ENCODE measurements around the gene SNX27. TPM values are rescaled to one million over a fixed set of nuclear protein-coding genes. Genes with fewer than 3 reads are reported as not detected.

SNX27 gene
- total and polyA plus RNA-seq, 2 experiments from 2014 or later = 40.6 to 59.7 TPM

DNA sequence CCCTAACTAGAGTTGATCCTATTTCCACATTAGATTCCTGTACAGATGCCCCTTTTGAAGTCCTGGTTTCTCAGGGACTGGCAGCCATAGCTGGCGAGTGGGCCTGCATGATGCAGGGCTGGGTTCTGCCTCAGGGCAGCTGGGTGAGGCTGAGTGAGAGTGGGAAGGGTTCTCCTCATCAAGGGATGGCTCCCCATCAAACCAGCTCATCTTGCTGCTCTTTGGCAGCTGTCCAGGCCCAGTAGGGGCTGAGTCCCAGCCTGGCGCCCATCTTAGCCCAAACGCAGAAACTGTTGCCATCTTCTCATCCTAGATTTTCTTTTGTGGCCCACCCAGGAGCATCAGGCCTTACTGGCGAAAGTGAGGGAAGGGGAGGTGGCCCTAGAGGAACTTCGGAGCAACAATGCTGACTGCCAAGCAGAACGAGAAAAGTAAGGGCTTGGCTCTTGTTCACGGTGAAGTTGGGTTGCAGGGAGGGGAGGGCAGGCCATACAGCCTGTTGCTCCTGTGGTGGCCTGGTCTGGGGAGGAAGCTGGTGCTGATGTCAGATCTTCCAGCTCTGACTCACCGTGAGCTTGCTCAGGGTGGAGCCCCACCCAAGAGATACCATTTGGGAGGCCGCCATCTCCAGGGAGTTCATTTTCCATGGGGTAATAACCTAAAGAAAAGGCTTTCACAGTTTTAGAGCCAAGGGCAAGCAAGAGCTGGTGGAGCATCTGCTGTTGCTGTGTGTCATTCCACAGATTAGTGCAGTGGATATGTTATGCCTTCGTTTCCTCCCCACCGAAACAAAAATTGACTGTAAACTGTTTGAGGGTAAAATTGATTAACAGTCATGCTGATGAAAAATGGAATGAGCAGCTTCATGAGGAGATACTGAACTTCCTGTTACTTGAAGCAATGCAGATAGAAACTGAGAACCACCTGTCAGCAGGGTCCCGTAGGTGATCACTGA lies 37.0 kb upstream of the SNX27 start:
- no peak overlapping the region for H2AFZ ChIP-seq
- no peaks in the 10 kb centered on the region for H3K79me2 ChIP-seq (replicated peaks; ENCODE audit: insufficient read depth)
- no peak for DNase-seq (ENCODE audit: low spot score)
- no peaks in the 10 kb centered on the region for H3K9me3 Mint-ChIP-seq
- no peaks in the 10 kb centered on the region for H3K27me3 Mint-ChIP-seq (ENCODE audit: insufficient read depth, low read depth, poor library complexity)
- no peaks in the 10 kb centered on the region for H3K9me2 ChIP-seq (ENCODE audit: insufficient read depth)
- H4K20me1 ChIP-seq (replicated peaks; ENCODE audit: insufficient read depth) = no peaks in the 10 kb centered on the region
- ATAC-seq = no peak
- no peak overlapping the region for H3K4me3 Mint-ChIP-seq
- H3F3A ChIP-seq (replicated peaks; ENCODE audit: low read depth) = no peaks in the 10 kb centered on the region
- peaks cover 19% of the 10 kb centered on the region for H3K36me3 Mint-ChIP-seq (ENCODE audit: low read depth)
- no peak overlapping the region for H3K27ac ChIP-seq (ENCODE audit: low read depth)
- no peaks in the 10 kb centered on the region for H3K27me3 ChIP-seq (ENCODE audit: insufficient read depth)
- peaks cover 13% of the 10 kb centered on the region; the same call in 2 of the 3 replicates for H3K4me1 Mint-ChIP-seq
- TF ChIP-seq EZH2phosphoT487 (IDR thresholded peaks at IDR 0.05; ENCODE audit: unreplicated experiment) (no peak), EZH2 (IDR thresholded peaks at IDR 0.05; ENCODE audit: low read depth, unreplicated experiment) (no peak), JUNB (IDR thresholded peaks at IDR 0.05; ENCODE audit: unreplicated experiment) (no peak), POLR2AphosphoS5 (IDR thresholded peaks at IDR 0.05; ENCODE audit: low read depth) (no peak), NANOG (IDR thresholded peaks at IDR 0.05; ENCODE audit: borderline replicate concordance) (no peak), ZNF331 (CRISPR knock-in tag; IDR thresholded peaks at IDR 0.05; ENCODE audit: low read depth) (no peak), ZNF114 (CRISPR knock-in tag; IDR thresholded peaks at IDR 0.05) (no peak), STAT1 (IDR thresholded peaks at IDR 0.05; ENCODE audit: unreplicated experiment) (no peak), CTCF (conservative IDR thresholded peaks at IDR 0.05; ENCODE audit: low read depth in 2 of 2) (no peak)
- TF ChIP-seq, protein P1, sequence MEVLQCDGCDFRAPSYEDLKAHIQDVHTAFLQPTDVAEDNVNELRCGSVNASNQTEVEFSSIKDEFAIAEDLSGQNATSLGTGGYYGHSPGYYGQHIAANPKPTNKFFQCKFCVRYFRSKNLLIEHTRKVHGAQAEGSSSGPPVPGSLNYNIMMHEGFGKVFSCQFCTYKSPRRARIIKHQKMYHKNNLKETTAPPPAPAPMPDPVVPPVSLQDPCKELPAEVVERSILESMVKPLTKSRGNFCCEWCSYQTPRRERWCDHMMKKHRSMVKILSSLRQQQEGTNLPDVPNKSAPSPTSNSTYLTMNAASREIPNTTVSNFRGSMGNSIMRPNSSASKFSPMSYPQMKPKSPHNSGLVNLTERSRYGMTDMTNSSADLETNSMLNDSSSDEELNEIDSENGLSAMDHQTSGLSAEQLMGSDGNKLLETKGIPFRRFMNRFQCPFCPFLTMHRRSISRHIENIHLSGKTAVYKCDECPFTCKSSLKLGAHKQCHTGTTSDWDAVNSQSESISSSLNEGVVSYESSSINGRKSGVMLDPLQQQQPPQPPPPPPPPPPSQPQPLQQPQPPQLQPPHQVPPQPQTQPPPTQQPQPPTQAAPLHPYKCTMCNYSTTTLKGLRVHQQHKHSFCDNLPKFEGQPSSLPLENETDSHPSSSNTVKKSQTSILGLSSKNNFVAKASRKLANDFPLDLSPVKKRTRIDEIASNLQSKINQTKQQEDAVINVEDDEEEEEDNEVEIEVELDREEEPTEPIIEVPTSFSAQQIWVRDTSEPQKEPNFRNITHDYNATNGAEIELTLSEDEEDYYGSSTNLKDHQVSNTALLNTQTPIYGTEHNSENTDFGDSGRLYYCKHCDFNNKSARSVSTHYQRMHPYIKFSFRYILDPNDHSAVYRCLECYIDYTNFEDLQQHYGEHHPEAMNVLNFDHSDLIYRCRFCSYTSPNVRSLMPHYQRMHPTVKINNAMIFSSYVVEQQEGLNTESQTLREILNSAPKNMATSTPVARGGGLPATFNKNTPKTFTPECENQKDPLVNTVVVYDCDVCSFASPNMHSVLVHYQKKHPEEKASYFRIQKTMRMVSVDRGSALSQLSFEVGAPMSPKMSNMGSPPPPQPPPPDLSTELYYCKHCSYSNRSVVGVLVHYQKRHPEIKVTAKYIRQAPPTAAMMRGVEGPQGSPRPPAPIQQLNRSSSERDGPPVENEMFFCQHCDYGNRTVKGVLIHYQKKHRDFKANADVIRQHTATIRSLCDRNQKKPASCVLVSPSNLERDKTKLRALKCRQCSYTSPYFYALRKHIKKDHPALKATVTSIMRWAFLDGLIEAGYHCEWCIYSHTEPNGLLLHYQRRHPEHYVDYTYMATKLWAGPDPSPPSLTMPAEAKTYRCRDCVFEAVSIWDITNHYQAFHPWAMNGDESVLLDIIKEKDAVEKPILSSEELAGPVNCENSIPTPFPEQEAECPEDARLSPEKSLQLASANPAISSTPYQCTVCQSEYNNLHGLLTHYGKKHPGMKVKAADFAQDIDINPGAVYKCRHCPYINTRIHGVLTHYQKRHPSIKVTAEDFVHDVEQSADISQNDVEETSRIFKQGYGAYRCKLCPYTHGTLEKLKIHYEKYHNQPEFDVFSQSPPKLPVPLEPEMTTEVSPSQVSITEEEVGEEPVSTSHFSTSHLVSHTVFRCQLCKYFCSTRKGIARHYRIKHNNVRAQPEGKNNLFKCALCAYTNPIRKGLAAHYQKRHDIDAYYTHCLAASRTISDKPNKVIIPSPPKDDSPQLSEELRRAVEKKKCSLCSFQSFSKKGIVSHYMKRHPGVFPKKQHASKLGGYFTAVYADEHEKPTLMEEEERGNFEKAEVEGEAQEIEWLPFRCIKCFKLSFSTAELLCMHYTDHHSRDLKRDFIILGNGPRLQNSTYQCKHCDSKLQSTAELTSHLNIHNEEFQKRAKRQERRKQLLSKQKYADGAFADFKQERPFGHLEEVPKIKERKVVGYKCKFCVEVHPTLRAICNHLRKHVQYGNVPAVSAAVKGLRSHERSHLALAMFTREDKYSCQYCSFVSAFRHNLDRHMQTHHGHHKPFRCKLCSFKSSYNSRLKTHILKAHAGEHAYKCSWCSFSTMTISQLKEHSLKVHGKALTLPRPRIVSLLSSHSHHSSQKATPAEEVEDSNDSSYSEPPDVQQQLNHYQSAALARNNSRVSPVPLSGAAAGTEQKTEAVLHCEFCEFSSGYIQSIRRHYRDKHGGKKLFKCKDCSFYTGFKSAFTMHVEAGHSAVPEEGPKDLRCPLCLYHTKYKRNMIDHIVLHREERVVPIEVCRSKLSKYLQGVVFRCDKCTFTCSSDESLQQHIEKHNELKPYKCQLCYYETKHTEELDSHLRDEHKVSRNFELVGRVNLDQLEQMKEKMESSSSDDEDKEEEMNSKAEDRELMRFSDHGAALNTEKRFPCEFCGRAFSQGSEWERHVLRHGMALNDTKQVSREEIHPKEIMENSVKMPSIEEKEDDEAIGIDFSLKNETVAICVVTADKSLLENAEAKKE (CRISPR knock-in tag; IDR thresholded peaks at IDR 0.05) = no peak
- TF ChIP-seq, protein P2, sequence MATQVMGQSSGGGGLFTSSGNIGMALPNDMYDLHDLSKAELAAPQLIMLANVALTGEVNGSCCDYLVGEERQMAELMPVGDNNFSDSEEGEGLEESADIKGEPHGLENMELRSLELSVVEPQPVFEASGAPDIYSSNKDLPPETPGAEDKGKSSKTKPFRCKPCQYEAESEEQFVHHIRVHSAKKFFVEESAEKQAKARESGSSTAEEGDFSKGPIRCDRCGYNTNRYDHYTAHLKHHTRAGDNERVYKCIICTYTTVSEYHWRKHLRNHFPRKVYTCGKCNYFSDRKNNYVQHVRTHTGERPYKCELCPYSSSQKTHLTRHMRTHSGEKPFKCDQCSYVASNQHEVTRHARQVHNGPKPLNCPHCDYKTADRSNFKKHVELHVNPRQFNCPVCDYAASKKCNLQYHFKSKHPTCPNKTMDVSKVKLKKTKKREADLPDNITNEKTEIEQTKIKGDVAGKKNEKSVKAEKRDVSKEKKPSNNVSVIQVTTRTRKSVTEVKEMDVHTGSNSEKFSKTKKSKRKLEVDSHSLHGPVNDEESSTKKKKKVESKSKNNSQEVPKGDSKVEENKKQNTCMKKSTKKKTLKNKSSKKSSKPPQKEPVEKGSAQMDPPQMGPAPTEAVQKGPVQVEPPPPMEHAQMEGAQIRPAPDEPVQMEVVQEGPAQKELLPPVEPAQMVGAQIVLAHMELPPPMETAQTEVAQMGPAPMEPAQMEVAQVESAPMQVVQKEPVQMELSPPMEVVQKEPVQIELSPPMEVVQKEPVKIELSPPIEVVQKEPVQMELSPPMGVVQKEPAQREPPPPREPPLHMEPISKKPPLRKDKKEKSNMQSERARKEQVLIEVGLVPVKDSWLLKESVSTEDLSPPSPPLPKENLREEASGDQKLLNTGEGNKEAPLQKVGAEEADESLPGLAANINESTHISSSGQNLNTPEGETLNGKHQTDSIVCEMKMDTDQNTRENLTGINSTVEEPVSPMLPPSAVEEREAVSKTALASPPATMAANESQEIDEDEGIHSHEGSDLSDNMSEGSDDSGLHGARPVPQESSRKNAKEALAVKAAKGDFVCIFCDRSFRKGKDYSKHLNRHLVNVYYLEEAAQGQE (IDR thresholded peaks at IDR 0.05; ENCODE audit: unreplicated experiment) = no peak
- H3K4me3 ChIP-seq = no peak overlapping the region
- no peak overlapping the region for H3K4me2 ChIP-seq
- H3K4me1 ChIP-seq (ENCODE audit: insufficient read depth) = no peaks in the 10 kb centered on the region
- H3K36me3 ChIP-seq (ENCODE audit: insufficient read depth) = peaks cover 15% of the 10 kb centered on the region; the same call in 1 of the 2 replicates
- H3K27ac Mint-ChIP-seq = no peak overlapping the region
